Endothelial cell of umbilical vein (primary cell): ENCODE data around the gene COL6A3. TPM values are rescaled to one million over a fixed set of nuclear protein-coding genes. Genes with fewer than 3 reads are reported as not detected.

ENCODE experiments used
- BruUV-seq: library from RNA; stranded (reverse); fragments of 400-500 nt; replicated peaks from 2 replicates; lab custom pipeline; 2021; lab: Mats Ljungman, UMichigan
- CTCF ChIA-PET: fragments of 300-600, 350-600 bp; sonication (Branson Sonifier 250); formaldehyde crosslinking; loops from one replicate; lab custom pipeline; 2021; ENCODE audit warnings: antibody characterized with exemption, inconsistent platforms; lab: Charles Lee
- POLR2A ChIA-PET: fragments of 300-600, 350-600 bp; sonication (Branson Sonifier 250); formaldehyde crosslinking; loops from one replicate; lab custom pipeline; 2021; ENCODE audit warnings: antibody characterized with exemption, inconsistent platforms; lab: Charles Lee
- DNase-seq: peaks from one replicate; pipeline ENCODE4 v3.0.0-alpha.2; 2011; ENCODE audit warnings: low read depth, low spot score
- FAIRE-seq: peaks from 2 replicates; lab custom pipeline; 2011; peaks lifted over from hg19 to GRCh38; lab: Jason Lieb, UNC
- H2AFZ ChIP-seq: 2 replicates; pipeline ENCODE4 v1.6.0; 2012; ENCODE audit warnings: low read depth, low read length, control low read depth, inconsistent platforms
- H3K27ac ChIP-seq: 2 replicates; pipeline ENCODE4 v1.5.1; 2011; ENCODE audit warnings: low read depth, mild to moderate bottlenecking, control low read depth, low read length, moderate library complexity; ENCODE audit not compliant: insufficient read depth
- H3K27me3 ChIP-seq, 2 experiments: 2 replicates each; pipeline versions ENCODE4 v1.6.0 to v1.6.1; 2011; ENCODE audit warnings: low read length in 2 of 2, mixed read lengths in 1 of 2; ENCODE audit not compliant: control insufficient read depth in 2 of 2, insufficient read depth in 2 of 2
- H3K36me3 ChIP-seq, 2 experiments: 2 replicates in 1 of 2; 3 replicates in 1 of 2; pipeline ENCODE4 v1.5.1; 2011; ENCODE audit warnings: low read length in 2 of 2, mild to moderate bottlenecking in 1 of 2, moderate library complexity in 1 of 2; ENCODE audit not compliant: control insufficient read depth in 2 of 2, insufficient read depth in 2 of 2; ENCODE audit errors: extremely low read depth in 1 of 2
- H3K4me1 ChIP-seq: 3 replicates; pipeline ENCODE4 v1.5.1; 2011; ENCODE audit warnings: mild to moderate bottlenecking, low read length; ENCODE audit not compliant: control insufficient read depth, insufficient read depth; ENCODE audit errors: extremely low read depth
- H3K4me2 ChIP-seq: 2 replicates; pipeline ENCODE4 v1.6.1; 2011; ENCODE audit warnings: low read length, control low read depth, mixed read lengths; ENCODE audit not compliant: insufficient read depth
- H3K4me3 ChIP-seq, 3 experiments: fragments of 200-600 bp in 1 of 3; sonication (generic), shearing (Covaris generic) in 1 of 3; replicated peaks in 1 of 3; 2 replicates each; pipeline ENCODE4 v1.5.1; 2011 to 2016; ENCODE audit warnings: control low read depth in 3 of 3, low read length in 3 of 3, mild to moderate bottlenecking in 2 of 3, inconsistent platforms in 1 of 3, low read depth in 1 of 3, moderate library complexity in 1 of 3; ENCODE audit not compliant: insufficient read depth in 1 of 3
- H3K79me2 ChIP-seq: 2 replicates; pipeline ENCODE4 v1.6.0; 2012; ENCODE audit warnings: low read length, inconsistent platforms; ENCODE audit not compliant: control insufficient read depth, insufficient read depth
- H3K9ac ChIP-seq: replicated peaks from 2 replicates; pipeline ENCODE3; 2011; ENCODE audit warnings: low read length, control low read depth; ENCODE audit not compliant: insufficient read depth; ENCODE audit errors: extremely low read depth
- H3K9me1 ChIP-seq: replicated peaks from 3 replicates; pipeline ENCODE4 v1.6.0; 2011; ENCODE audit warnings: mild to moderate bottlenecking, low read length; ENCODE audit not compliant: control insufficient read depth, insufficient read depth; ENCODE audit errors: extremely low read depth
- H3K9me3 ChIP-seq: replicated peaks from 2 replicates; pipeline ENCODE4 v1.5.1; 2012; ENCODE audit warnings: low read length, inconsistent platforms; ENCODE audit not compliant: control insufficient read depth, insufficient read depth
- H4K20me1 ChIP-seq: replicated peaks from 2 replicates; pipeline ENCODE3; 2011; ENCODE audit warnings: mild to moderate bottlenecking, low read length; ENCODE audit not compliant: control insufficient read depth, insufficient read depth; ENCODE audit errors: extremely low read depth
- CTCF ChIP-seq, 2 donors: IDR thresholded peaks; 1 replicate in 1 of 2; 2 replicates in 1 of 2; pipeline ENCODE4 v1.5.1; 2011; ENCODE audit warnings: low read length in 2 of 2, mild to moderate bottlenecking in 2 of 2, moderate library complexity in 2 of 2, control low read depth in 1 of 2, inconsistent platforms in 1 of 2, low read depth in 1 of 2; ENCODE audit not compliant: insufficient read depth in 1 of 2; ENCODE audit errors: extremely low read depth in 1 of 2
- EZH2 ChIP-seq: IDR thresholded peaks from 2 replicates; pipeline ENCODE4 v1.6.1; 2012; ENCODE audit warnings: borderline replicate concordance, low read depth, mild to moderate bottlenecking, moderate library complexity, low read length, inconsistent platforms; ENCODE audit not compliant: severe bottlenecking
- FOS ChIP-seq: IDR thresholded peaks from 2 replicates; pipeline ENCODE4 v1.6.1; 2011; ENCODE audit warnings: mild to moderate bottlenecking, low read length, moderate library complexity, borderline replicate concordance; ENCODE audit not compliant: insufficient read depth
- GATA2 ChIP-seq: IDR thresholded peaks from 2 replicates; pipeline ENCODE4 v1.7.0; 2011; ENCODE audit warnings: low read depth, mild to moderate bottlenecking, moderate library complexity, mixed read lengths, low read length; ENCODE audit not compliant: insufficient read length, insufficient read depth
- JUN ChIP-seq: IDR thresholded peaks from 2 replicates; pipeline ENCODE4 v1.6.1; 2011; ENCODE audit warnings: borderline replicate concordance, low read depth; ENCODE audit not compliant: insufficient read length, insufficient read depth
- MAX ChIP-seq: IDR thresholded peaks from 2 replicates; pipeline ENCODE4 v1.6.1; 2011; ENCODE audit not compliant: insufficient read depth, insufficient read length
- MYC ChIP-seq: IDR thresholded peaks from one replicate; pipeline ENCODE4 v1.6.1; 2011; ENCODE audit warnings: mild to moderate bottlenecking, low read depth, low read length
- POLR2A ChIP-seq: IDR thresholded peaks from 2 replicates; pipeline ENCODE4 v1.6.1; 2012; ENCODE audit warnings: low read depth, mild to moderate bottlenecking, control low read depth, low read length
- POLR2AphosphoS5 ChIP-seq: IDR thresholded peaks from 2 replicates; pipeline ENCODE4 v1.6.1; 2012; ENCODE audit warnings: low read depth, mild to moderate bottlenecking, control low read depth, low read length, moderate library complexity; ENCODE audit not compliant: insufficient read depth
- dilution Hi-C: fragments of 300-500 bp; cut with MboI; formaldehyde crosslinking; loops from one replicate; pipeline ENCODE4 v1.15.0; 2019; ENCODE audit warnings: low sequenced_read_pairs; ENCODE audit not compliant: extremely low pct_ligation_motif_present
- intact Hi-C: fragments of 100-400 bp; cut with micrococcal nuclease; formaldehyde crosslinking; loops from one replicate; pipeline ENCODE4 v1.10.0; 2022
- polyA plus RNA-seq, 4 experiments: library from polyadenylated mRNA; depleted of rRNA in 3 of 4; stranded (reverse) in 3 of 4; unstranded in 1 of 4; fragments of >200 nt; gene quantifications; 2 replicates each; pipeline versions ENCODE4 v1.2.1 to v1.2.3, GENCODE V29; 2011 to 2012; ENCODE audit warnings: missing spikeins in 1 of 4
- total RNA-seq: library from RNA; stranded (reverse); gene quantifications from 2 replicates; pipeline ENCODE4 v1.2.3, GENCODE V29; 2021

The COL6A3 gene
- total and polyA plus RNA-seq, 2 donors (not counting 3 experiments of a cell fraction or from before 2014, with no cell fraction given) = 0.03 TPM; not detected in 1

- H3K36me3 ChIP-seq = no peaks in the 10 kb centered on the region
- H3K4me1 ChIP-seq = no peaks in the 10 kb centered on the region
- no peaks in the 10 kb centered on the region for H3K9me1 ChIP-seq
- POLR2A ChIA-PET = no interaction called here
- CTCF ChIA-PET = no interaction called here
- H3K9me3 ChIP-seq = no peaks in the 10 kb centered on the region
- dilution Hi-C loops (no loop called here), intact Hi-C loops (no loop called here)
- FAIRE-seq = no peak
- no peaks in the 10 kb centered on the region for H3K79me2 ChIP-seq
- no peak for TF ChIP-seq MAX
- no peak for TF ChIP-seq CTCF (IDR thresholded peaks at IDR 0.05; ENCODE audit: extremely low read depth in 1 of 2, insufficient read depth in 1 of 2, low read depth in 1 of 2, low read length in 2 of 2)
- TF ChIP-seq FOS = no peak
- no peak for TF ChIP-seq MYC
- no TSS peak for BruUV-seq
- H4K20me1 ChIP-seq = no peaks in the 10 kb centered on the region
- no peak overlapping the region for H3K4me2 ChIP-seq
- no peak overlapping the region for H2AFZ ChIP-seq
- H3K4me3 ChIP-seq = no peak overlapping the region
- DNase-seq = no peak
- no peak overlapping the region for H3K27ac ChIP-seq
- no peak overlapping the region for H3K9ac ChIP-seq
- H3K27me3 ChIP-seq = peaks cover 0 to 10% of the 10 kb centered on the region in 2 experiments
These were observed 103.3 kb downstream of the COL6A3 start for GRCh38 chr2:237310515-237311114.

GRCh38 chr2:237309416-237309815 lies 104.5 kb downstream of the COL6A3 start:
- no peak overlapping the region for H3K9ac ChIP-seq
- no peak overlapping the region for H3K4me2 ChIP-seq
- intact Hi-C loops (no loop called here), dilution Hi-C loops (no loop called here)
- no peaks in the 10 kb centered on the region for H3K36me3 ChIP-seq
- POLR2A ChIA-PET = no interaction called here
- H3K79me2 ChIP-seq = no peaks in the 10 kb centered on the region
- H3K4me1 ChIP-seq = no peaks in the 10 kb centered on the region
- no peaks in the 10 kb centered on the region for H3K9me3 ChIP-seq
- peaks cover 0 to 4% of the 10 kb centered on the region in 2 experiments for H3K27me3 ChIP-seq
- H3K4me3 ChIP-seq = no peak overlapping the region
- H4K20me1 ChIP-seq = no peaks in the 10 kb centered on the region
- CTCF ChIA-PET = no interaction called here
- H2AFZ ChIP-seq = no peak overlapping the region
- FAIRE-seq (no peak), DNase-seq (no peak)
- no peak for TF ChIP-seq GATA2
- no peak for TF ChIP-seq JUN
- TF ChIP-seq MYC = no peak
- no peak for TF ChIP-seq EZH2
- TF ChIP-seq POLR2AphosphoS5 = no peak
- TF ChIP-seq POLR2A = no peak
- no peak for TF ChIP-seq MAX
- no peak for TF ChIP-seq CTCF (IDR thresholded peaks at IDR 0.05; ENCODE audit: extremely low read depth in 1 of 2, insufficient read depth in 1 of 2, low read depth in 1 of 2, low read length in 2 of 2)
- TF ChIP-seq FOS = no peak
- no TSS peak for BruUV-seq
- no peak overlapping the region for H3K27ac ChIP-seq
- H3K9me1 ChIP-seq = no peaks in the 10 kb centered on the region
